ENCODE data around the gene SLAMF9.

DNA sequence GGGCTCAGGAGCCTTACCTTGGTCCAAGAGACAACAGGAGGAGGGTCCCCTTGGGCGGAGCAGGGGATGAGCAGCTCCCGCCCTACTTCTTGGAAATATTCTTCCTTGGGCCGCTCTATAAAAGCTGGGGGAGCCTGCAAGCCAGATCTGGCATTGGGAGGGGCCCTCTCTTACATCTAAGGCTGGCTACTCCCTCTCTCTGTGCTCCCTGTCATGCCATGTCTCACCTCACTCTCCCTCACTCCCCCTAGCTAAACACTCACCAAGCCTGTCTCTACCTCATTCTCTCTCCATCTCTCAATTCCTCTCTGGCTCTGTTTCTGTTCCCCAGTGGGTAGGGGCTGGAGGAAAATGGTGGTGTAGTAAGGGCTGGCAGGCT lies 22.3 kb downstream of the SLAMF9 start:
- no peak for TF ChIP-seq CREB1 (CRISPR knock-in tag; IDR thresholded peaks at IDR 0.05)
- TF ChIP-seq CTCF (IDR thresholded peaks at IDR 0.05) = no peak
- no peak for TF ChIP-seq NR2C2 (CRISPR knock-in tag; IDR thresholded peaks at IDR 0.05)
- TF ChIP-seq, protein P1, sequence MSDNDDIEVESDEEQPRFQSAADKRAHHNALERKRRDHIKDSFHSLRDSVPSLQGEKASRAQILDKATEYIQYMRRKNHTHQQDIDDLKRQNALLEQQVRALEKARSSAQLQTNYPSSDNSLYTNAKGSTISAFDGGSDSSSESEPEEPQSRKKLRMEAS (CRISPR knock-in tag; IDR thresholded peaks at IDR 0.05) = no peak
- no peak for TF ChIP-seq SMAD3 (CRISPR knock-in tag; IDR thresholded peaks at IDR 0.05; ENCODE audit: borderline replicate concordance)
- TF ChIP-seq, protein P2, sequence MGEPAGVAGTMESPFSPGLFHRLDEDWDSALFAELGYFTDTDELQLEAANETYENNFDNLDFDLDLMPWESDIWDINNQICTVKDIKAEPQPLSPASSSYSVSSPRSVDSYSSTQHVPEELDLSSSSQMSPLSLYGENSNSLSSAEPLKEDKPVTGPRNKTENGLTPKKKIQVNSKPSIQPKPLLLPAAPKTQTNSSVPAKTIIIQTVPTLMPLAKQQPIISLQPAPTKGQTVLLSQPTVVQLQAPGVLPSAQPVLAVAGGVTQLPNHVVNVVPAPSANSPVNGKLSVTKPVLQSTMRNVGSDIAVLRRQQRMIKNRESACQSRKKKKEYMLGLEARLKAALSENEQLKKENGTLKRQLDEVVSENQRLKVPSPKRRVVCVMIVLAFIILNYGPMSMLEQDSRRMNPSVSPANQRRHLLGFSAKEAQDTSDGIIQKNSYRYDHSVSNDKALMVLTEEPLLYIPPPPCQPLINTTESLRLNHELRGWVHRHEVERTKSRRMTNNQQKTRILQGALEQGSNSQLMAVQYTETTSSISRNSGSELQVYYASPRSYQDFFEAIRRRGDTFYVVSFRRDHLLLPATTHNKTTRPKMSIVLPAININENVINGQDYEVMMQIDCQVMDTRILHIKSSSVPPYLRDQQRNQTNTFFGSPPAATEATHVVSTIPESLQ (CRISPR knock-in tag; IDR thresholded peaks at IDR 0.05) = no peak
- TF ChIP-seq, protein P3, sequence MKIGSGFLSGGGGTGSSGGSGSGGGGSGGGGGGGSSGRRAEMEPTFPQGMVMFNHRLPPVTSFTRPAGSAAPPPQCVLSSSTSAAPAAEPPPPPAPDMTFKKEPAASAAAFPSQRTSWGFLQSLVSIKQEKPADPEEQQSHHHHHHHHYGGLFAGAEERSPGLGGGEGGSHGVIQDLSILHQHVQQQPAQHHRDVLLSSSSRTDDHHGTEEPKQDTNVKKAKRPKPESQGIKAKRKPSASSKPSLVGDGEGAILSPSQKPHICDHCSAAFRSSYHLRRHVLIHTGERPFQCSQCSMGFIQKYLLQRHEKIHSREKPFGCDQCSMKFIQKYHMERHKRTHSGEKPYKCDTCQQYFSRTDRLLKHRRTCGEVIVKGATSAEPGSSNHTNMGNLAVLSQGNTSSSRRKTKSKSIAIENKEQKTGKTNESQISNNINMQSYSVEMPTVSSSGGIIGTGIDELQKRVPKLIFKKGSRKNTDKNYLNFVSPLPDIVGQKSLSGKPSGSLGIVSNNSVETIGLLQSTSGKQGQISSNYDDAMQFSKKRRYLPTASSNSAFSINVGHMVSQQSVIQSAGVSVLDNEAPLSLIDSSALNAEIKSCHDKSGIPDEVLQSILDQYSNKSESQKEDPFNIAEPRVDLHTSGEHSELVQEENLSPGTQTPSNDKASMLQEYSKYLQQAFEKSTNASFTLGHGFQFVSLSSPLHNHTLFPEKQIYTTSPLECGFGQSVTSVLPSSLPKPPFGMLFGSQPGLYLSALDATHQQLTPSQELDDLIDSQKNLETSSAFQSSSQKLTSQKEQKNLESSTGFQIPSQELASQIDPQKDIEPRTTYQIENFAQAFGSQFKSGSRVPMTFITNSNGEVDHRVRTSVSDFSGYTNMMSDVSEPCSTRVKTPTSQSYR (CRISPR knock-in tag; IDR thresholded peaks at IDR 0.05) = no peak
- no peak for TF ChIP-seq AFF4 (CRISPR knock-in tag; IDR thresholded peaks at IDR 0.05; ENCODE audit: borderline replicate concordance)
- no peak for TF ChIP-seq GABPB1 (CRISPR knock-in tag; IDR thresholded peaks at IDR 0.05)
- TF ChIP-seq, protein P4, sequence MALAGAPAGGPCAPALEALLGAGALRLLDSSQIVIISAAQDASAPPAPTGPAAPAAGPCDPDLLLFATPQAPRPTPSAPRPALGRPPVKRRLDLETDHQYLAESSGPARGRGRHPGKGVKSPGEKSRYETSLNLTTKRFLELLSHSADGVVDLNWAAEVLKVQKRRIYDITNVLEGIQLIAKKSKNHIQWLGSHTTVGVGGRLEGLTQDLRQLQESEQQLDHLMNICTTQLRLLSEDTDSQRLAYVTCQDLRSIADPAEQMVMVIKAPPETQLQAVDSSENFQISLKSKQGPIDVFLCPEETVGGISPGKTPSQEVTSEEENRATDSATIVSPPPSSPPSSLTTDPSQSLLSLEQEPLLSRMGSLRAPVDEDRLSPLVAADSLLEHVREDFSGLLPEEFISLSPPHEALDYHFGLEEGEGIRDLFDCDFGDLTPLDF (CRISPR knock-in tag; IDR thresholded peaks at IDR 0.05) = no peak
- no peak for TF ChIP-seq ZBTB21 (CRISPR knock-in tag; IDR thresholded peaks at IDR 0.05; ENCODE audit: borderline replicate concordance)
- TF ChIP-seq SP1 (CRISPR knock-in tag; conservative IDR thresholded peaks at IDR 0.05) = no peak
